SK-N-DZ (cell line): ENCODE measurements around the gene IL21. TPM values are rescaled to one million over a fixed set of nuclear protein-coding genes. Genes with fewer than 3 reads are reported as not detected.
"Not testable (repeated sequence)": the region's sequence is repeated elsewhere in the genome, so short reads cannot be mapped to it uniquely, and the experiment has no call there.

Experiments
- DNase-seq: peaks from one replicate; pipeline ENCODE4 v3.0.0-alpha.2; 2015; ENCODE audit warnings: low spot score
- polyA plus RNA-seq, 2 experiments: library from polyadenylated mRNA; depleted of rRNA; stranded (reverse); fragments of >200 nt; gene quantifications; 2 replicates each; pipeline ENCODE4 v1.2.3, GENCODE V29; 2014

The IL21 gene
- polyA plus RNA-seq (2014; cell fraction: cytosol; rRNA removed): not detected in 2 replicates
- not detected in 2 replicates for polyA plus RNA-seq (2014; cell fraction: nucleus; rRNA removed)

DNA sequence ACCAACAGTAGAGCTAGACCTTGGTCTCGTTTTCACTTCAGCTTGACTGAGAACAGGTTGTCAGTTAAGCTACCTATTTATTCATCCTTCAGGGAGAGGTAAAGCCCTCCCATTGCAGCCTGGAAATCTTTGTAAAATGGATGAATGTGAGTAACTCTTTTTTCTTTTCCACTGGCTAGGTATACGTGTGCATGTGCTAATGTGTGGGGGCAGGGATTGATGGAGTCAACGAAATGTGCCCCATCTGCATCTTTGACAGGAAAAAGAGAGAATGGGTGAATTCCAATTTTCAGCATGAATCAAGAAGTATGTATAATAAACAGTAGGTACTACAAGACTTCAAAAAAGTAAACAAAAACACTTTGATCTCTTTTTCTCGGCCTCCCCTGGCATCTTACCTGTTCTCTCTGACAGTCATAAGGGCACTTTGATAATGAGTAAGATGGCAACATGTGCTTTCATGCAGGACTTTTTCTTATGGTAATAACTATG is at the start of gene IL21:
IL21 (minus strand) TSS at position 51 of the 492 bp plus-strand sequence. CDS start 55 bp downstream, outside the sequence.
- no peak for DNase-seq

DNA sequence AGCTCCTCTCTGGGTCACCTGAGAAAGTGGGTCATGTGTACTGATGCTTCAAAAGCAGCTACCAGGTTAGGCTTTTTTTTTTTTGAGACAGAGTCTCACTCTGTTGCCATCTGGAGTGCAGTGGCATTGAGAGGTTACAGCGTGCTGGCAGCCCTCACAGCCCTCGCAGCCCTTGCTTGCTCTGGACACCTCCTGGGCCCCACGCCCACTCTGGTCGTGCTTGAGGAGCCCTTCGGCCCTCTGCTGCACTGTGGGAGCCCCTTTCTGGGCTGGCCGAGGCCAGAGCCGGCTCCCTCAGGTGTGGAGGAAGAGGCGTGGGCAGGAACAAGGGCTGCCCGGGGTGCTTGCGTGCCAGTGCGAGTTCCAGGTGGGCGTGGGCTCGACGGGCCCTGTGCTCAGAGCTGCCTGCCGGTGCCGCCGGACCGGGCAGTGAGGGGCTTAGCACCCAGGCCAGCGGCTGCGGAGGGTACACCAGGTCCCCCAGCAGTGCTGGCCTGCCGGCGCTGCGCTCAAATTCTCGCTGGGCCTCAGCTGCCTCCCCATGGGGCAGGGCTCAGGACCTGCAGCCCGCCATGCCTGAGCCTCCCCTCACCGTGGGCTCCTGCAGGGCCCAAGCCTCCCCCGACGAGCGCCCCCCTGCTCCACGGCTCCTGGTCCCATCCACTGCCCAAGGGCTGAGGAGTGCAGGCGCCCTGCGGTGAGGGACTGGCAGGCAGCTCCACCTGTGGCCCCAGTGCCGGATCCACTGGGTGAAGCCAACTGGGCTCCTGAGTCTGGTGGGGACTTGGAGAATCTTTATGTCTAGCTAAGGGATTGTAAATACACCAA is 49.3 kb upstream of the IL21 start:
- peak; percentile 1 for DNase-seq

GRCh38 chr4:122668241-122668640 is 47.4 kb upstream of the IL21 start:
- DNase-seq: no peak

DNA sequence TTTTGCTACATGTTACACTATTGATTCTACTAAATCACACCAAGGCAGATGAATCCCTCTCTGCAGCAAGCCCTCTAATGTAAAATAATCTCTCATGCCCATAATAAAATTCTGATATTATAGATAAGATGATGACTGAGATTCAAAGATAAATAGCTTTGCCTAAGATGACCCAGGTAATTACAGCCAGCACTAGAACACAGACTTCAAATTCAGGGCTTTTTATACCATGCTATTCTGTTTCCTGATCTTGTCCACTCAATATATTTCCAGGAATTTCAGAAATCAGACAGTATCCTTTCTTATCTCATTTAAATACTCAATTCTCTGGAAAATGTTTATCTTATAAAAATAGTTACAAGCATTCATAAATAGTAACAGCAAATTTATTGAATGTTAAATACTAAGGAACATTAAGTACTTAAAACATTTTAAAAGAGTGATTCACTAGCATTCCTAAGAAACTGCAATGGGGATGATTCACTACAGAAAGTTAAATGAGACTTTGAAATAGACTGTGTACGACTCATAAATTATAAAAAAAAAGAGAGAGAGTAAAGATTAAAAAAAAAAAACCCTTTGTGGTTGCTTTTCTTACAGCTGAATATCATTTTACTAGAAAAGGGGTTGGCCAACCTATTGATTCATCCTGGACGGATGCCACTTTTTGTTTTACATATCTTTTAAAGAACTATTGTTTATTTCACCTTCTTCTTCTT is 45.8 kb upstream of the IL21 start:
- DNase-seq: no peak

DNA sequence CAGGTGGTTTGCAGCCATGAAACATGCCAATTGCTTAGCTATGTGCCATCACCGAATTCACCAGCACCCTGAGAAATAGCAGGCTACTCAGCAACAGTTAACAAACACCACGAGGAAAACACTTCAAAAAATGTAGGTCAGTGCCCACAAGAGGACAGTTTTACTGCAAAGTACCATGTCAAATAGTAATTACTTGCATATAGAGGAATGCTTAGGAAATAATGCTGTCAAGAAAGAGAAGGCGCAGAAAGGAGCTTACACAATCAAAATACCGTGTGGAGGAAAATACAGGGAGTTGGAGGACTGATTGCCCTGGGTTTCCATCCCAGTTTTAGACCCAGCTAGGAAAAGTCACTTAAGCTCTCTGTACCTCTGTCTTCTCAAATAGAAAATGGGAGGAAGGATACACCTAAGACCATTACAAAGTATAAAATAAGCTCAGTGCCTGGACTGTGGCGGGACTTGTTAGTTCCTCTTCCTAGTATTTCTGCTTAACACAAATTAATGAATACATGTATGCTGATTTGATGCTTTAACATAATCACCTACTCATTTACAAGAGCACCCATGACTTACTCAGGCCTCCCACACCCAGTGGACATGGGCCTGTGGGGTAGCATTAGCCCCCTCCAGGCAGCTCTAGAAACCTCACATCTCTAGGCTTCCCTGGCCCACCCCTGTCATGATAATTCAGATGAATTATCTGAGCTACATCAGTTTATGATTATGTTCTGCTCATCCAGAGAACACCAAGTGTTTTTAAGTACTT is 44.5 kb upstream of the IL21 start:
- DNase-seq: no peak

DNA sequence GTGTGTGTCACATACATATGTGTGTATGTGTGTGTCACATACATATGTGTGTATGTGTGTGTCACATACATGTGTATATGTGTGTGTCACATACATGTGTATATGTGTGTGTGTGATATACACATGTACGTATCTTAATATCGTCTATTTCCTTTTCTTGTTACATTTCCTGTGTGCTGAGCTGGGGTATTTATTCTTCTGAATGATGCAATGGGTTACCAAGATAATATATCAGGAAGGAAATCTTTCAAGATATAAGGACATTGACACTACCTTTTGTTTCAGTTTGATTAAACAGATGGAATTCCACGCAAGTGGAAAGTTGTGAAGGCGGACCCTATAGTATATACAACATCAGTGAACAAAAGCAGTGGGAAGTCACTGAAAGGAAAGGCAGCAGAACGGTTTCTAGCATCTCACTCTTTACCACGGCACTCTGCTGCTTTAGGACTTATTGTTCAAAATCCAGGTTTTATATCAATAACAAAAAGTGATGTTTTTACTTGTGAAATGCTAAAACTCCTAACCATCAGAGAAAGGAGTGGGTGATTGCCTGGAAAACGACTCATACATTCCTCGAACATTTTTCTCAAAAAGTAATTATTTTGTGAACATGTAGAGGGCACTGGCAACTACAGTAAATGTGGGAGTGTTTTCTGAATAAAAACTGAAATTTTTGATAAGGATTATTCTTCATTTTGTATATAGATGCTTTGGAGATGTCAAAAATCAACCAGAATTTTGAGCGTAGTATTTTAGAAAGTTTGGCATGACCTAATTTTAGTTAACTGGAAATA is 43.1 kb upstream of the IL21 start:
- DNase-seq: no peak

DNA sequence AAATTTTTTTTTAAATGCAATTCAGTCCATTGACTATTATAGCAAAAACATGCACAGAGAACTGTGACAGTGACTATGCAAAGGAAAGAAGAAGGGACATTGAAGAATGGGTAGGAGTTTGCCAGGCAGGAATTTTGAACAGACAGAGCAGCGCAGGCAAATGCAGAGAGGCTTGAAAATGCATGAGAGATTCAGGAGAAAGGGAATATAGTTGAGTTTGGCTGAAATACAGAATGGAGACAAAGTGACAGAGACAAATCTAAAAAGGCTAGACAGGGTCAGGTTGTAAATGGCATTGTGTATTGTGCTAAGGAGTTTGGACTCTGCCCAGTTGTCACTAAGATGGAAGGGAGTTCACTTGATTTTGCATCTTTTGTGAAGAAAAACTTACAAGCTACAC is 42.4 kb upstream of the IL21 start:
- no peak for DNase-seq

GRCh38 chr4:122662701-122663100 is 41.8 kb upstream of the IL21 start:
- DNase-seq: no peak

- DNase-seq: no peak
These were observed 40.6 kb upstream of the IL21 start for GRCh38 chr4:122661176-122662160.

DNA sequence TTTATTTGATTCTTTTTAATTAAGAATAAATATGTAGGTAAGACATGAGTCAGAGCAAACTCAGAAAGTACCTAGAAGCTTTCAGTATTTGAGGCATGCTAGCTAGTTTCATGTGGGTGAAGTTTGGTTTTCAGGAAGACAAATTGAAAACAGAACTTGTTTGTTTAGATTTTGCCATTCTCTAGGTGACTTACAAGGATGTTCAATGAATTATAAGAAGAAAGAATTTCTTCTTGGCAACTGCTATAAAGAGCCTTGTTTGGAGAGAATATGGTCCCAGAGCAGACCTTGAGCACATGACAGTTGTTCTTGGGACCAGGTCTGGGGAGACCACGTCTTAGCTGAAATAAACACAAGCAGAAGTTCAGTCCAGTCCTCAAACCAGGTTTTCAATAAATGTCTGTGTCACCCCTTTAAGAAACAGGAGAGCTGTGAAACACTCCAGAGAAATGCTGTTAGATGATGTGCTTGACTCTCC is 38.0 kb upstream of the IL21 start:
- DNase-seq: no peak

- no peak for DNase-seq
These were observed 37.5 kb upstream of the IL21 start for GRCh38 chr4:122658377-122658776.

DNA sequence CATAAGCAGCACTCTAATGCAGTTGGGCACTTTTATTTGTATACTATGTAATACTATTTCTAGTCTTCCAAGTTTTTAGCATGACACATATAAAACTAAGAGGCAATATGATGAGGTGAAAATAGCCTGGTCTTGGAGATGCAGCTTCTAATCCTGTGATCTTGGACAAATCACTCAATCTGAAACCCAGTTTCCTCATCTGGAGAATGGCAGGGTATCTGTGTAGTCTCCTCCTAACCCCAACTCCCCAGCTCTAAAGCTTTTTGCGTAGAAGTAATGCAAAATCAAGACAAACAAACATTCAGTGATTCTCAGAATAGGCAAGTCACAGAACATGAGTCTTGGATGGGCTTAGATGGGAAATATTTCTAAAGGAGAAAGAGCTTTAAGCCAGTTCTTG is 36.7 kb upstream of the IL21 start:
- no peak for DNase-seq

- not testable (repeated sequence) for DNase-seq
These were observed 35.7 kb upstream of the IL21 start for GRCh38 chr4:122656583-122656982.

DNA sequence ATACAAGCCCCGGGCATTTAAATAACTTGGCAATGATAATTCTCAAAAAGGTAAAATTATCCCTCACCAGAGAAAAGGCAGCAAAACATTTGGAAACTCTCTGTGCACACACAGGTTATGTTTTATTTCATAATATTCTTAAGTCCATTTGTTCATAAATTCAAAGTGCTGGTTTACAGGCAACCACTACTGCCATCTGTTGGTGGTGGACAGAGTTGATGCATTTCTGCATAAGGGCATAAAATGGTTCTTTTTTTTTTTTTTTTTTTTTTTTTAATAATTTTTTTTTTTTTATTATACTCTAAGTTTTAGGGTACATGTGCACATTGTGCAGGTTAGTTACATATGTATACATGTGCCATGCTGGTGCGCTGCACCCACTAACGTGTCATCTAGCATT is 31.5 kb upstream of the IL21 start:
- peak; percentile 7 for DNase-seq

GRCh38 chr4:122650148-122650547 is 29.3 kb upstream of the IL21 start:
- no peak for DNase-seq

DNA sequence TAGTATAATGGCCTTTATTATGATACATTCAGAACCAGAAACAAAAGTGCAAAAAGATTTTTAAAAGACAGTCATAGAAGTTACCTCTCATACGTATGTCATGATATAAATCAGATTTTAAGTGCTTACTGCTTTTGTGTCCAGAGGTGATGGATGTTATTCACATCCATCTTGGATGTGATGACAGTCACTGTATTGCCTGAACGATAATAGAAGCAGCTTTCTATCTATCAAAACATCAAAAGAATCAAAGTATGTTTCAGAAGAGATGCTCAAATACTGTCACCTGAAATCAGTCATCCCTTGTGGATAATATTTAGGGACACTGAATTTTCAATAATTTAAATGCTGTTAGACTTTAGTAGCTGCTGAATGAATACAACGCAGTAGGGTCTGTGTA is 26.8 kb upstream of the IL21 start:
- DNase-seq: no peak

DNA sequence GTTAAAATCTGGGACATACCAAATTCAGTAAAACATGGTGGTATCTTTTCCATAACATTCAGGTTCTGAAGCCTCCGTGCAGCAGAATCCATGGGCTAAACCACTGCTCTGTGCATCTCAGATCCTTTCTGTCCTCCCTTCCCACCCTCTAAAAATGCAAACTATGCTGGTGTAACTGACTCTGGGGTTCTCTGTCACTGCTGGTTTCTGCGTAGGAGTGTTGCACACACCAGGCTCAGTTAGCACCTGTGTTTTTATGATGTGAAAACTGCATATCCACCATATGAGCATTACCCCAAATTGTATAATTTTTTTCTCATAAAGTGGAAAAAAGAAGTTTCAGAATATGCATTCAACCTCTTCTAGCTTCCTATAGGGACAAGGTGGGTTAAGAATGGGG is 22.4 kb upstream of the IL21 start:
- DNase-seq: no peak

- DNase-seq: no peak
These were observed 18.3 kb upstream of the IL21 start for GRCh38 chr4:122639181-122639580.

DNA sequence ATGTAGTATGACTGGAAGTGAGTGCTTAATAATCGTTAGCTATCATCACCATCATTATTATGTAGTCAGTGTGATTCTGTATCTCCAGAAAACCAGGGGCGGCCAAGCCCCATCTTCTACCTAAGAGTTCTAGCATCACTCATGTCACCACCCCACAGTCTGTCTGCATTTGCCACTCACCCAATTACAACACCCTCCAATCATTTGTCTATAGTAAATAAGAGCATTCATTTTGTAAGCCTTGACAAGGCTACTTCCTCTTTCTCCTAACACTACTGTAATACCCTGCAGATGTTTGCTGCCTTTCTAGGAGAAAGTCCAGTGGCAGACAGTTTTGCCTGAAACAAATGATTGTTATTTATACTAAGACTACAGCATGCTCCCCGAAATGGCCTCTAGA is 15.8 kb upstream of the IL21 start:
- DNase-seq: no peak

- DNase-seq: no peak
These were observed 14.3 kb upstream of the IL21 start for GRCh38 chr4:122635205-122635604.
